ENCODE results near the gene FOXJ3.

Gene FOXJ3

DNA sequence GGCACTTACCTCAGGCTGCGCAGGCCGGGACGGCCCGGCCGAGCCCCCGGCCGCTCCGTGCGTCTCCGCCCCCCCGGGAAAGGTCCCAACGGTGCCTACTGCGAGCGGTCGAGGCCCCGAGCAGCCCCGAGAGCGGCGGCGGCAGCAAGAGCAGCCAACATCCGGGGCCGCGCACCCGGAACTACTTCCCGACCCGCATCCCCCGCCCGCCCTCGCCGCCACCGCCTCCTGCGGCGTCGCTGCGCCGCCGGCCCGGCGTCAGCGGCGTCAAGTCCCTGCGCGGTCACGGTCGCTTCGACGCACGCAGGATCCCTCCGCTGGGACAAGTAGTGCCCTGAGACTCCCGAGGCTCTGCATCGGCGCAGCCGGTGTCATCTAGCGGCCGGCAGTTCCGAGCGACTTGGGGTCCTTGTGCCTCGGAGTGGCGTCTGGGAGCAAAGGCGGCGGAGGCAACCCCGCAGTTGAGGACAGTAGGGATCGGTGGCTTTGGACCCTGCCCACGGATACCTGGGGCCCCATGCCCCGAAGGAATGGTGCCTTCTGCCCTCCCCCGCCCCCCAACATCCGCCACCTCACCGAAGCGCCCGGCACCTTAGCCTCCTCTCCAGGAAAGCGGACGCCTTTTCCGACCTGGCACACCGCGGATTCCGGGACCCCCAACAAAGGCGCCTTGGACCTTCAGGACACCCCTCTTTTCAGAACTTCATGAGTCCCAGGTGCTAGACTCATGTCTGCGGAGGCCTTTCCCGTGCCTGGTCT is at the start of gene FOXJ3:
FOXJ3 (minus strand) TSS at position 186 of the 759 bp plus-strand sequence. CDS start 24,142 bp downstream, outside the sequence.
- in situ Hi-C loops (cut with MboI; ENCODE audit: low sequenced_read_pairs) = no loop called here

DNA sequence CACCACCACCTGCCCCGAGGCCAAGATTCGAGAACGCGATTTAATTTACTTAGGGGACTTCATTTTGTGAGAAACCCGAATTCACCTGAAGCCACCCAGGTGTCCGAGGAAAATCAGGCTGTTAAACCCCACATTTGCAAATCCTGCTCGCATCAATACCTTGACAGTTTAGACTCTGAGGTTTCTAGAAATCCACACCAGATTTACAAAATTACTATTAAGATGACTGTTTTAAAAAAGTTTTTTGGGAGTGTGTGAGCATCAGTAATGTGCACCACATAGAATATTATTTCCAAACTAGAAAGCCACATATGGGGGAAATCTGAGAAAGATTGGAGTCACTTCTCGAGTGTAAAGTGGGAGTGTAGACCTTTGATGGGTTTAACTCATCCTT is 46.2 kb upstream of the FOXJ3 start:
- in situ Hi-C loops (cut with MboI; ENCODE audit: low sequenced_read_pairs) = no loop called here

DNA sequence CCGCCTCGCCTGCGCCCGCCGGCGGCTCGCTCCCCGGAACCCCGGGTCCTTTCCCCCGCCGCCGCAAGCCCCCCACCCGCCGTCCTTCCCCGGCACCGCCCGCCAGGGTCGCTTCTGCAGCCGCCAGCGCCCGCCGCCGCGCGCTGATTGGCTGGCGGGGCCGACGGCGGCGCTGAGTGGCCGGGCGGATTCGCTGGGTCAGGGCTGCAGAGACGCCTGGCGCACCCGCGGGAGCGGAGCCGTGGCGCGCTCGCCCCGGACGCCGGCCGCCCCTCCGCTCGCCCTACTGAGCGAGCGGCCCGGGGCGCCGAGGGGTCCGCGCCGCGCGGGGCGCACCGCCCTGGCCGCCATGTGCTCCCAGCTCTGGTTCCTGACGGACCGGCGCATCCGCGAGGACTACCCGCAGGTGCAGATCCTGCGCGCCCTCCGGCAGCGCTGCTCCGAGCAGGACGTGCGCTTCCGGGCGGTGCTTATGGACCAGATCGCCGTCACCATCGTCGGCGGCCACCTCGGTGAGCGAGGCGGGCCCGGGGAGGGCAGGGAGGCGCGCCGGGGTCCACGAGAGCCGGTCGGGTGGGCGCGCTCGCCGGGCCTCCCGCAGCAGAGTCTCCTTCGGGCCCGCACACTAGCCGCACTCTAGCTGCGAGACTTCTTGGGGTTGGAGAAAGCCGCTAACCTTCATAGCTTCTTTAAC is 45.7 kb upstream of the FOXJ3 start, which contains the start of gene RIMKLA:
RIMKLA (plus strand) TSS at position 207 of the 694 bp plus-strand sequence; CDS start at position 350, 143 bp downstream.
- in situ Hi-C loops (cut with MboI; ENCODE audit: low sequenced_read_pairs) = no loop called here

DNA sequence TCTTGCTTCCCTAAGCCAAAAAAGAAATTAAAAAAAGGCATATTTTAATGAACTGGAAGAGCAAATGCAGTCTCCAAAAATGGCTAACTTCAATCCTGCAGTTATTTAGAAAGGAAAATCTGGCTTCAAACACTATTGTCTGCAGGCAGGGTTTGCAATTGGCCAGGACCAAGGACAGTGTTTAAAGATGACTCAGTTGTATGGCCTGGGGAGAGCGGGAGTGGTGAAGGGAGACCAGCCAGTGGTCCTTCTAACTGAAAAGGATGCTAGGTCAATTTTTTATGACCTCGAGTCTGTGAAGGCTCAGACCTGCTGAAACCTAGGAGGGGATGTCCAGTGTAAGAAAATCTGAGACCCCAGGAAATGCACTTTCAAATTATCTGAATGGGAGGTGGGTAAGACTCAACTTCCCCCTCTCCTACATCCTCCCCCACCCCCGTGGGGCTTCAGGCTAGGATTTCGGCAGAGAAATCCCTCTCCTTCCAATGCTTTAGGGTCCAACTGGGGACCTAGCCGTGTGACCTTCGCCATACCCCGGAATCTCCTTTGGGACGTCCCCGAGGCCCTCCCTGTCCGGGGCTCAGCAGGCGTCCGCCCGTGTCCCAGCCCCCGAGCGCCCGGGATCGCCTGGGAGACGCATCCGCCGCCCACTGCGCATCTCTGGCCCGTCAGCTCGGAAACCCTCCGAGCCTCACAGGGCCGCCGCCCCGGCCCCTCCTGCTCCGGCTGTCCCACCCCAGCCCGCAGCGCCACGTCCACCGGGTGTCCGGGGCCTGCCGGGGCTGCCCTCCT is 45.0 kb upstream of the FOXJ3 start:
- in situ Hi-C loops (cut with MboI; ENCODE audit: low sequenced_read_pairs) = no loop called here

DNA sequence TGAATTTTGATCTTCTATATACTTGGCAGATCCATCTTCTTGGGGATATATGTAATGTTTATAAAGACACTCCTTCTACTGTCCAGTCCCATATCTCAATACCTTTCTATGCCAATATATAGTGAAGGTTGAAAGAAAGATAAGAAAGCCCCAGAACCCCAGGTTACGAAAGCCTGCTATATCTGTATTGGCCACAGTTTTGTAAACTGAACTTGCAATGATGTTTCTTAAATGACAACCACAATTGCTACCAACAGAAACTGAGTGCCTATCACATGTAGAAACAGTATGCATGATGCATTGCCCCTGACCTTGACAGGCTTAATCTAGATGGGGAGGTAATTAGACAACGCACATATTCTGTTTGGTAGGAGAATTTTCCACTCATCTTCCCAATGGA is 37.8 kb upstream of the FOXJ3 start:
- in situ Hi-C loops (cut with MboI; ENCODE audit: low sequenced_read_pairs) = no loop called here

DNA sequence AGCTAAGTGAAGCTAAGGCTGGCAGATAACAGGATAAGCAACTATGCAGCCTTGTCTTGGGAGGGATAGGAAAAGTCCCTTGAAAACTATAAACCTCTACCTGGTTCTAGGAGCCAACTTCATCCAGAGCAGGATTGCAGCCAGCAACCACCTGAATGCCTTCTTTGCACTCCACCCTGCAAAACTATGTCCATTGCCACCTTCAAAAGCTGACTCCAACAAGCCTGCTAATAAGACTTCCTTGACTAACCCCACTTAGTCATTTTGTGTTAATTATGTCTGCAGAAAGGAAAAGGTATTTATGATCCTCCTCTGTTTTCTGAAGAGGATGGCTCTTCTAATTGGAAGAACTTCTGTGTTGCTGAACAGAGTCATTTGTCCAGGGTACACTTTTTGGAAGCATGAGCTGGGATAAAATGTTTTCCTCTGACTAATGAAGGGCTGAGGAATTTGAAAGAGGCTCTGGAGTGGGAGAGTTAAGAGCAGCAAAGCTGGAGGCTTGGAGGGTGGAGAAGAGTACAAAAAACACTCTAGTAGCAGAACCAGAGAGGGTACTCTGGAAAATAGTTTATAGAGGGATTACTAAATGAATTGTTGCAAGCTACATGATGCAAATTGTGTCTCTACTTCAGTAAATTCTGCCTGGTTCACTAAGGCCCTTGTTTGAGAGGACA is 36.0 kb upstream of the FOXJ3 start:
- in situ Hi-C loops (cut with MboI; ENCODE audit: low sequenced_read_pairs) = no loop called here

DNA sequence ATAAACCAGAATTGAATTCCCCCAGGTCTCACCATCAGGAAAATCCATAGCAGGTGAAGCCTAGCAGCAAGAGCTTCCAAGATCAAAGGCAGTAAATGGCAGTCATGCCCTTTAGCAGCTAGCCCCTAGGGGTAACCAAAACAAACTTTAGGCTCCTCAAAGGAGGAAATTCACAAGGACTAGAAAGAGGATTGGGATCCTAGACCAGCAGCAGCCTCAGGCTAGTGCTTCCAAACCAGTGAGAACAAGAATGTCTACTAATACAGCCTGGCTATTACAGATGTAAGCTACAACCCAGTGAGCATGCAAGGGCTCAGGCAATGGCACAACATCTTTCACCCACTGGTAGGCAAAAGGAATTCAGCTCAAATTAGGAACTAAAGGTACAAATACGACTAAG is 34.4 kb upstream of the FOXJ3 start:
- in situ Hi-C loops (cut with MboI; ENCODE audit: low sequenced_read_pairs) = no loop called here

DNA sequence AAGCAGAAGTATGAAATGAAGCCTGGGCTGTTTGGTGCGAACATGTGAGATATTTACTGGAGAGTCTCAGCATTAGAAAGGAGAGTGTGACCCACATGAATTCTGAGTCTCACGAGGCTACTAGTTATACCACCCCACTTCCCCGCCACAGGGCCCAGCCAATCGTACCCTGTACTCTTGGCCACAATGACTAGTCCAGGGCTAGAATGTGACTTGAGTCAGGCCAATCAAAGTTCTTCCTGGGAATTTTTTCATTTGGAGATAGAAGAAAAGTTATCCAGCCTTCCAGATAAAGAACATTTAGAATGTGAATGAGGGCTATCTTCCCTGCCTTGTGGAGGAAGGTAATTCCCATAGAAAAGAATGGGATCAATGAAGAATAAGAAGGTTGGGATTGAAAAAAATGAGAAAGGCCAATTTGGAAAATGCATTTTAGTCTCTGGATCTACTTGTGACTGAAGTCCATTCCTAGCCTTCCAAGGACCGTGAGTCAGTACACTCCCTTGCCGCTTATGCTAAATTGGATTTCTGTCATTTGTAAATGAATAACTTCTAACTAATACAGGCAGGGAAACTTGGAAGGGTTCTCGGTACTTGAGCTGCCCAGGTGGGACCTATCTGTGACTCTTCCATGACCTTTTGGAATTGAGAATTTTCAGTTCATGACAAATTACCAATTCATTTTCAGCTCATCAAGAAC is 33.2 kb upstream of the FOXJ3 start:
- in situ Hi-C loops (cut with MboI; ENCODE audit: low sequenced_read_pairs) = no loop called here

DNA sequence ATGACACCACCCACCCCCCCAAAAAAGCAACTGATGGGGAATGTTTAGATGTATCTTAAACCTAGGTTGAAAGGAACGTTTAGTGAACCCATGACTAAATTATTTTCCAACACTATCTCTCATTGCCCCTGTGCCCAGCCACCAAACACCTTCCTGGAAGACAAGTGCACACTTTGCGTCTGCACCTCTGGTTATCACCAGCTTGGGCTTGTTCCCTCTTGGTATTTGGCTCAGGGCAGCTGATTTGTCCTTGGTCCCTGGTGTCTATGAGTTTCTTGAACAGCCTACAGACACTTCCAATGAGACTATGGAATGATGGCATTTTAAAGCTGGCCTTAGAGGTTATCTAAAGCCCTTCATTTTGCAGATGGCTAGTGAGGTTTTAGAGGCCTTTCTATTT is 30.1 kb upstream of the FOXJ3 start:
- in situ Hi-C loops (cut with MboI; ENCODE audit: low sequenced_read_pairs) = no loop called here

DNA sequence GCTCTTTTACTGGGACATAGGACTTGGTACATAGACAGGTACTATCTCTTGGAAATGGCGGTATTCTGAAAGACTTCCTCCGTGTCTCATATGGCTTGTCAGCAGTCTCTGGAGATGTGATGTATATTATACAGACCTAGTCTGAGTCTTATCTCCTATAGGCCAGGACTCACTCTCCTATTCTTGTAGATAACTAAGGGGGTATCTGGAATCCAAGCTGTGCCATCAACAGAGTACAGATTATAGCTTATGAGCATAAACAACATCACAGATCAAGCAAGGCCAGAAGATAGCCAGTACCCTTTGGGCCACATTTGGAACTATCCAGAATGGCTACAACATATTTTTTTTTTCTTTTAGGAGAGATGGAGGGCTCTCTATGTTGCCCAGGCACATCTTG is 29.5 kb upstream of the FOXJ3 start:
- in situ Hi-C loops (cut with MboI; ENCODE audit: low sequenced_read_pairs) = no loop called here

DNA sequence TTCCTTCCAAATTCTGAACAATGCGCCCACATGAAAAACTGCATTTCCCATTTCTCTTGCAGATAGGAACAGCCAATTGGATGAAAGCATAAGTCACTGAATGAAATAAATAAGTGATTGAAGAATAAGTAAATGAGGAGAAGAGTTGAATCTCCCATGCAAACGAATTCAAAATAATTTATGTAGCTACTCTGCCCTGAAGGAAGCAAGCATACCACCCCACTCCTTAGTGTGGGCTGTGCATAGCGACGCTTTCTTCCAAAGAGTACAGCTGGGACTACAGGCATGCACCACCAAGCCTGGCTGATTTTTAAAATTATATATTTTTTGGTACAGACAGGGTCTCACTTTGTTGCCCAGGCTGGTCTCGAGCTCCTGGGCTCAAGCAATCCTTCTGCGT is 29.1 kb upstream of the FOXJ3 start:
- in situ Hi-C loops (cut with MboI; ENCODE audit: low sequenced_read_pairs) = no loop called here

DNA sequence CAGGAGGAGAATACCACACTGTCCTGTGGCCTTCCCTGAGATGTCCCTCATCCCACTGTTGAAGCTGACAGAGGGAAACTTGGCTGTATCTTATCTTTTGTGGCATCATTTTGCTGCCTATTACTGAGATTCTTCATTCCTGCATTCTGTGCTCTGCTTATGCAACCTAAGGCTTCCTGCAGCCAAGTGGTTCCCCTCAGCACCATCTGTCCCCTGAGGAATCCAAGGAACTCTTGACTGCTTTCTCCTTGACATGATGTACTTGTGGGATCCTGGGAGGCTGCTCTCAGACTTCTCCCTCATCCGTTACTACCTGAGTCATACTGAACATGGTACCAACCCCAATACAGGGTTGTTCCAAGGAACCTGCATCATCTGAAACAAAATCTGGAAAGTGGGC is 24.4 kb upstream of the FOXJ3 start:
- in situ Hi-C loops (cut with MboI; ENCODE audit: low sequenced_read_pairs) = no loop called here

DNA sequence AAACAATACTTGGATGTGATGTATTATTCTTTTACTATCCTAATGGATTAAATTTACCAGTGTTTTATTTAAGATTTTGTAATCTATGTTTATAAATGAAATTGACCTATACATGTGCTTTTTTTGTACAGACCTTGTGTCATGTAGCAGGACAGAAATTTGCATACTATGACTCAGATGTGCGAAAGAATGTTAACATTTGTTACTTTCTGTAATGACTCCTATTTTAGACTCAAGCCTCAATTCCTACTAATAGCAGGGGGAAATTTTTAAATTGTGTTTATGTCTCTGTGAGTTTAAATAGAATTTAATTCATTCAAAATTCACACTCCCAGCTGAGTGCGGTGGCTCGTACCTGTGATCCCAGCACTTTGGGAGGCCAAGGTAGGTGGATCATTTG is 23.8 kb upstream of the FOXJ3 start:
- in situ Hi-C loops (cut with MboI; ENCODE audit: low sequenced_read_pairs) = no loop called here

DNA sequence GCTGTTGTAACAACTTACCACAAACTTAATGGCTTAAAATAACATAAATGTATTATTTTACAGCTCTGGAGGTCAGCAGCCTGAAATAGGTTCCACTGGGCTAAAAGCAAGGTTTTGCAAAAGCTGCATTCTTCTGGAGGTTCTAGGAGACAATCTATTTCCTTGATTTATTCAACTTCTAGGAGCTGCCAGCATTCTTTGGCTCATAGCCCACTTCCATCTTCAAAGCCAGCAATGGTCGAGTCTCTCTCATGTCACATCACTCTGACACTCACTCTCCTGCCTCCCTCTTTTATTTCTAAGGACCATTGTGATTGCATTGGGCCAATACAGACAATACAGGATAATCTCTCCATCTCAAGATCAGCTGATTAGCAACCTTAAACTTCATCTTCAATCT is 15.1 kb upstream of the FOXJ3 start:
- in situ Hi-C loops (cut with MboI; ENCODE audit: low sequenced_read_pairs) = no loop called here

DNA sequence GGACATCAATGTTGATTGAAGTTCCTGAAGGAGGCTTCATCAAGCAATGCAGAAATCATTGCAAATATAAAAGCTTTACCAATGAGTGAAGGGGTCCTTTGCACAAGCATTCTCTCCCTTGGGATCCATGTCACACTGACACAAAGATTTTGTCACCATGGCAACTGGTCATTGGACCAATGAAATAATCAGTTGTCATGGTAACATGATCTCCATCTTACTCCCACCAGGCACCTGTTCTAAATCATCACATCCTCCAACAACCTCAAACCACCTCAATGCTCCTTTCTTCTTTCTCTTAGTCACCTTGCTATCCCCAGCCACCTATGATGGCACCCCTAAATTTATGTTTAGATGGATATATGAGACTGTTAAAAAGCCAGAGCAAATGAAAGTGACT is 13.5 kb upstream of the FOXJ3 start:
- in situ Hi-C loops (cut with MboI; ENCODE audit: low sequenced_read_pairs) = no loop called here

DNA sequence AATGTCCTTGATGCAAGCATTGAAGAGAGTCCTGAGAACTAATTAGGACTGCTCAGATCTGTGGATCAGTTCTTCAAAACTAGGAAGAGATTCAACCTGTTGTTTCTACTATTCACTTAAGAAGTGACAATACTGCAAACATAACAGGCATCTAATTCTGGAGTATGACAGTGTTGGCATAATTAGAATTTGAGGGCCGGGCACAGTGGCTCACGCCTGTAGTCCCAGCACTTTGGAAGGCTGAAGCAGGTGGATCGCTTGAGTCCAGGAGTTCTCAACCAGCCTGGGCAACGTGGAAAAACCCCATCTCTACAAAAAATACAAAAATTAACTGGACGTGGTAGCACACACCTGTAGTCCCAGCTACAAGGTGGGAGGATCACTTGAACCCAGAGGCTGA is 8.0 kb upstream of the FOXJ3 start:
- in situ Hi-C loops (cut with MboI; ENCODE audit: low sequenced_read_pairs) = no loop called here

DNA sequence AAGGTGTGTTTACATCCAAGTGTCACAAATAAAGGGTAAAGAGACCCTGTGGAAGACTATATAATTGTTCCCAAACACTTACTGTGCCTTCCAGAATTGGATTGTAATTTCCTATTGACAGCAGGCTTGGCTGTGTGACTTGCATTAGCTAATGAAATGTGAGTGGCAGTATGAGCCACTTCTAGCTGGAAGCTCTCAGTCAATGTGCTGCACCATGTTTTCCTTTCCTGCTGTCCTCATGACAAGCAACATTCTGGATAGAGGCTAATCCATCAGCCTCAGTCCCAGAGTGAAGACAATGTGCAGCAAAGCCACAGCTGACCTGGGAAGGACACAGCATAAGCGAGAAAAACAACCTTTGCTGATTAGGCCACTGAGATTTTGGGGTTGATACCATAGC is 5.9 kb upstream of the FOXJ3 start:
- in situ Hi-C loops (cut with MboI; ENCODE audit: low sequenced_read_pairs) = no loop called here

DNA sequence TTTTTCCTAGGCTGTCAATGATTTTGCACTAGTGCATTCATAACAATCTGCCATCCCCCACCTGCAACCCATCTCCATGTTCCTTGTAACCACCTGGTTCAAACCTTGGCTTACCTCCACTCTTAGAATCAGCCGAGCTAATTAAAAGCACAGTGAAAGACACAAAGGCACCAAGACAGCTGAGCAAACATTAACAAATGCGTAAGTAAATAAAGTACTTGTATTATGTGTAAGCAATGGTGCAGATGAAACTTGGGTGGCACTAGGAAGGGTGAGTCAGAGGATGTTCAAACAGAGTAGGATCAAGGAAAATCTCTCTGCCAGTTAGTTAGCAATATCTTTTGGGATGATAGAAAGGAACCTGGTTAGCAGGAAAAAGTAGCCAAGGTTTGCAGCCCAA is 5.1 kb upstream of the FOXJ3 start:
- in situ Hi-C loops (cut with MboI; ENCODE audit: low sequenced_read_pairs) = no loop called here

DNA sequence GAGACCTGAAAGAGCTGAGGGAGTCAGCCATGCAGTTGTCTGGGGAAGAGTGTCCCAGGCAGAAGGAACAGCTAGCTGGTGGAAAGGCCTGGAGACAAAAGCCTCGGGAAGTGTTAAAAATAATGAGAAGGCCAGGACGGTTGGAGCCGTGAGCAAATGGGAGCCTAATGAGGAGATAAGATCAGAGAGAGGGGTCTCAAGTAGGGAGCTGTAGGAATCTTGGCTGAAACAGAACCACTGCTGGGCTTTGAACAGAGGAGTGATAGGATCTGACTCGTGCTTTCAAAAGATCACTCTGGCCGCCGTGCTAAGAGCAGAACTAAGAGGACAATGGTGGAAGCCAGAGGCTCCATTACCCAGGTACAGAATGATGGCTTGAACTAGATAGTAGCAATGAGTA is 1.9 kb upstream of the FOXJ3 start:
- in situ Hi-C loops (cut with MboI; ENCODE audit: low sequenced_read_pairs) = no loop called here

DNA sequence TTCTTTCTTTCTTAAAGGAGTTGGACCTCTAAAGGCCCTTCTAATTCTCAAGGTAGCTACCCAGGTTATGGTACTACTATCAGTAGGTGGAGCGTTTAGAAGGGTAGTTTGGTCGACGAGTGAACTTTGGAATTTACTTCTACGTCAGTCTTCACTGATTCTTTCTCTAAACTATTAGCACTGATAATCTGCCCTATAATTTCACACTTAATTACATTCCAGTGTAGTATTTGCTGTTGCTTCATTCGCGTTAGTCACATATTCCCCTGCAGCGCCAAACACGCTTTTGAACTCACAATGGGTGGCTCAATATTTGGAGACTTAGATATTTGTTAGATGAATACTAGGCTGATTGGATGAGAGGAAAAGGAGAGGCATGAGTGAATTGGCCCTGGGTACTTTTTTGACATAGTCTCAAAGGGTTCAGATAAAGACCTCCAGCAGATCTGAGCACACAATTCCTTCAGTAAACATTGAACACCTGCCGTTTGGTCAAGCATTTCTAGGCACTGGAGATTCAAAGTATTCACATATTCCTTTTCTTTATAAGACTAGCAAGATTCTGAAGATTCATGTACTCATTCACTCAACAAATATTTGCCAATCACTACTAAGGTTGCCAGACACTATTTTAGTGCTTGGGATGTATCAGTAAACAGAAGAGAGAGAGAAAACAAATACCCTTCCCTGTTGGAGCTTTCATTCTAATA is 929 bp upstream of the FOXJ3 start:
- in situ Hi-C loops (cut with MboI; ENCODE audit: low sequenced_read_pairs) = no loop called here
